ENCODE results near the gene WIPF1. TPM values are rescaled to one million over a fixed set of nuclear protein-coding genes. Genes with fewer than 3 reads are reported as not detected.

The WIPF1 gene
- polyA plus RNA-seq, 1 donor (not counting 4 experiments of a cell fraction or from before 2014, with no cell fraction given) = 0.16 TPM

DNA sequence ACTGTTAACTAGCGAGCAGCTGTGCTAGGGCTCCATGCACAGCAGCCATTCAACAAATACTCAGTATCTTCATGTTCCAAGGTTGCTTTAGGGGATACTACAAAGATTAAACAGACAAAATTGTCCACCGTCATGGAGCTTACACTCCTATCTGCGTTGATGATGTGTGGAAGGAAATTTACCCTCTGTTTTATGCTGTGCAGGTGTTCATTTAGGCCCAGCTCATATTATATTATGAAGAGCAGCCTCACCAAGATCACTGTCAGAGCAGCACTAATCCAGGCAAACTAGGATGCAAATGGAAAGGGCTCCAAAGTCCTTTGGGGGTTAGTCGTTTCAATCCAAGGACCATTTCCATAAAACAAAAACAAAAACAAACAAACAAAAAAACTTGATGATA lies 13.4 kb upstream of the WIPF1 start:
- dilution Hi-C loops (cut with MboI; ENCODE audit: extremely low pct_ligation_motif_present, low sequenced_read_pairs) = no loop called here
- H3K9me3 ChIP-seq (ENCODE audit: control insufficient read depth, low read depth, low read length) = no peaks in the 10 kb centered on the region
- H3K4me1 ChIP-seq (ENCODE audit: control insufficient read depth, extremely low read depth, insufficient read depth, low read length) = peaks cover 8% of the 10 kb centered on the region
- TF ChIP-seq EZH2 (IDR thresholded peaks at IDR 0.05; ENCODE audit: low read length) = no peak
- no peak overlapping the region for H3K4me3 ChIP-seq (ENCODE audit: control insufficient read depth in 2 of 3, extremely low read depth in 1 of 3, insufficient read depth in 2 of 3, low read depth in 1 of 3, low read length in 3 of 3)
- FAIRE-seq = no peak
- H3K79me2 ChIP-seq (ENCODE audit: control insufficient read depth, insufficient read depth, low read length) = no peaks in the 10 kb centered on the region
- no peak overlapping the region for H3K9ac ChIP-seq (ENCODE audit: control insufficient read depth, extremely low read depth, insufficient read depth, low read length)
- H3K36me3 ChIP-seq (ENCODE audit: control insufficient read depth in 2 of 2, extremely low read depth in 1 of 2, insufficient read depth in 2 of 2, low read length in 2 of 2) = no peaks in the 10 kb centered on the region
- no peaks in the 10 kb centered on the region for H3K27me3 ChIP-seq (ENCODE audit: control insufficient read depth, extremely low read depth, insufficient read depth, low read length)
- no peak for DNase-seq (ENCODE audit: low read depth, low spot score)
- H3K27ac ChIP-seq (ENCODE audit: control insufficient read depth, insufficient read depth, low read length) = no peak overlapping the region
- no peak overlapping the region for H3K4me2 ChIP-seq (ENCODE audit: control insufficient read depth, extremely low read depth, insufficient read depth, low read depth, low read length)
- H2AFZ ChIP-seq (ENCODE audit: control insufficient read depth, low read length) = no peak overlapping the region
- H4K20me1 ChIP-seq (ENCODE audit: control insufficient read depth, extremely low read depth, insufficient read depth, low read length) = no peaks in the 10 kb centered on the region
- H3K9me1 ChIP-seq (ENCODE audit: control insufficient read depth, extremely low read depth, insufficient read depth, low read length) = no peaks in the 10 kb centered on the region

DNA sequence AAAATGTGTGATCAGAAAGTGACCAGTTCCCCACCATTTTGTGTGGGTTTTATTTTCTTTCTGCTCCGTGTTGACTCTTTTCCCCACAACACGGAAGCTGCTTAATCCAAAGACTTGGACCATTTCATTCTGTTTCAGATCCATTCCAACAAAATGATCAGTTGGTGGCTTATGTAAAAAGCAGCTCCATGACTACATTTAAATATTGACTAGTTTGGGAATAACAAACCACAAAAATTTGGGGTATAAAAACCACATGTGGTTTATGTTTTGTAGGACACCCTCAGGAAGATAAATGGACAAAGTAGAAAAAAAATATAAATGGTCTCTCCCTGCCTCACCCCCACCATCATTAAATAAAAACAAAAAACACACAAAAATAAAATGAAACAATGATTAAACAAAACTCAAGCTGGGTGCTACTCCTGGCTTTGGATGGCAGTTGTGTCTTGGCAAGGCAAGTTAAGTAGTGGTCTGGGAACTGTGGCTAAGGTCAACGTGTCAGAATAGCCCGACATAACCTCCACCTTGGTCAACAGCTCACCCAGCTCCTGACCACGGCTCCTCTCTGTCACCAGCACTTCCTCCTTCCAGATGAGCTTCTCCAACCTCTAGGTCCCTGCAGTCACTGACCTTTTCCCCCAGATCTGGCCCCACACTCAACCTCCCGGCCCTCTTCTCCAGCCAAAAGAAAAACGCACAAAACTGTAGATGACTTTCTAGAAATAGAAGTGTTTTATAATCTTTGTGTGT lies 12.8 kb upstream of the WIPF1 start:
- dilution Hi-C loops (cut with MboI; ENCODE audit: extremely low pct_ligation_motif_present, low sequenced_read_pairs) = no loop called here
- Histone ChIP-seq H3K27ac (ENCODE audit: control insufficient read depth, insufficient read depth, low read length) (no peak overlapping the region), H3K4me2 (ENCODE audit: control insufficient read depth, extremely low read depth, insufficient read depth, low read depth, low read length) (no peak overlapping the region), H3K27me3 (ENCODE audit: control insufficient read depth, extremely low read depth, insufficient read depth, low read length) (no peaks in the 10 kb centered on the region), H3K9me3 (ENCODE audit: control insufficient read depth, low read depth, low read length) (no peaks in the 10 kb centered on the region), H3K4me1 (ENCODE audit: control insufficient read depth, extremely low read depth, insufficient read depth, low read length) (peaks cover 8% of the 10 kb centered on the region), H3K9ac (ENCODE audit: control insufficient read depth, extremely low read depth, insufficient read depth, low read length) (no peak overlapping the region), H3K36me3 (ENCODE audit: control insufficient read depth in 2 of 2, extremely low read depth in 1 of 2, insufficient read depth in 2 of 2, low read length in 2 of 2) (no peaks in the 10 kb centered on the region), H3K79me2 (ENCODE audit: control insufficient read depth, insufficient read depth, low read length) (no peaks in the 10 kb centered on the region), H2AFZ (ENCODE audit: control insufficient read depth, low read length) (no peak overlapping the region), H4K20me1 (ENCODE audit: control insufficient read depth, extremely low read depth, insufficient read depth, low read length) (no peaks in the 10 kb centered on the region), H3K4me3 (ENCODE audit: control insufficient read depth in 2 of 3, extremely low read depth in 1 of 3, insufficient read depth in 2 of 3, low read depth in 1 of 3, low read length in 3 of 3) (no peak overlapping the region), H3K9me1 (ENCODE audit: control insufficient read depth, extremely low read depth, insufficient read depth, low read length) (no peaks in the 10 kb centered on the region)
- no peak for DNase-seq (ENCODE audit: low read depth, low spot score)
- no peak for TF ChIP-seq EZH2 (IDR thresholded peaks at IDR 0.05; ENCODE audit: low read length)
- TF ChIP-seq, protein P1, sequence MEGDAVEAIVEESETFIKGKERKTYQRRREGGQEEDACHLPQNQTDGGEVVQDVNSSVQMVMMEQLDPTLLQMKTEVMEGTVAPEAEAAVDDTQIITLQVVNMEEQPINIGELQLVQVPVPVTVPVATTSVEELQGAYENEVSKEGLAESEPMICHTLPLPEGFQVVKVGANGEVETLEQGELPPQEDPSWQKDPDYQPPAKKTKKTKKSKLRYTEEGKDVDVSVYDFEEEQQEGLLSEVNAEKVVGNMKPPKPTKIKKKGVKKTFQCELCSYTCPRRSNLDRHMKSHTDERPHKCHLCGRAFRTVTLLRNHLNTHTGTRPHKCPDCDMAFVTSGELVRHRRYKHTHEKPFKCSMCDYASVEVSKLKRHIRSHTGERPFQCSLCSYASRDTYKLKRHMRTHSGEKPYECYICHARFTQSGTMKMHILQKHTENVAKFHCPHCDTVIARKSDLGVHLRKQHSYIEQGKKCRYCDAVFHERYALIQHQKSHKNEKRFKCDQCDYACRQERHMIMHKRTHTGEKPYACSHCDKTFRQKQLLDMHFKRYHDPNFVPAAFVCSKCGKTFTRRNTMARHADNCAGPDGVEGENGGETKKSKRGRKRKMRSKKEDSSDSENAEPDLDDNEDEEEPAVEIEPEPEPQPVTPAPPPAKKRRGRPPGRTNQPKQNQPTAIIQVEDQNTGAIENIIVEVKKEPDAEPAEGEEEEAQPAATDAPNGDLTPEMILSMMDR (optimal IDR thresholded peaks at IDR 0.05 in 1 of 3, IDR thresholded peaks at IDR 0.05 in 1 of 3, conservative IDR thresholded peaks at IDR 0.05 in 1 of 3; ENCODE audit: extremely low read depth in 1 of 3, insufficient read depth in 2 of 3, low read length in 3 of 3) = no peak
- no peak for FAIRE-seq

DNA sequence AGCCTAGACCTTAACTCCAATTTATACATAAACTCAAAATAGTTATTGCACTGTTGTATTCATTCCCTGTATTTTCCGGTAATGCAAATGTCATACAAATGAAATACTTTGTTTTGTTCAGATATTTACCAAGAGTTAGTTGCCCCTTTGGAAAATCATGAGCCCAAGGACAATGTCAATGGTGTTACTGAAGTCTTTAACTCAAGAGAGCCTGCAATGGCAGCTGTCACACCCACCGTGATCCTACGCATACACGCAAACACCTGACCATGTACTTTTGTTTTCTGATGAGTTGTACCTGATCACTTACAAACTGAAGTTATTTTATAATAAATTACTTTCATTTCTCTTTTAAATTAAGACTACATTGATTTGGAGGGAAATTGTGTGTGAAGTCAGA lies 11.7 kb upstream of the WIPF1 start:
- H3K9ac ChIP-seq (ENCODE audit: control insufficient read depth, extremely low read depth, insufficient read depth, low read length) = no peak overlapping the region
- no peak overlapping the region for H3K27ac ChIP-seq (ENCODE audit: control insufficient read depth, insufficient read depth, low read length)
- H3K36me3 ChIP-seq (ENCODE audit: control insufficient read depth in 2 of 2, extremely low read depth in 1 of 2, insufficient read depth in 2 of 2, low read length in 2 of 2) = no peaks in the 10 kb centered on the region

More for the DNA sequence above, 11.7 kb upstream of the WIPF1 start:
- no peaks in the 10 kb centered on the region for H3K9me1 ChIP-seq (ENCODE audit: control insufficient read depth, extremely low read depth, insufficient read depth, low read length)
- no peak overlapping the region for H3K4me2 ChIP-seq (ENCODE audit: control insufficient read depth, extremely low read depth, insufficient read depth, low read depth, low read length)
- dilution Hi-C loops (cut with MboI; ENCODE audit: extremely low pct_ligation_motif_present, low sequenced_read_pairs) = no loop called here
- no peaks in the 10 kb centered on the region for H3K27me3 ChIP-seq (ENCODE audit: control insufficient read depth, extremely low read depth, insufficient read depth, low read length)
- no peak for DNase-seq (ENCODE audit: low read depth, low spot score)
- no peak overlapping the region for H3K4me3 ChIP-seq (ENCODE audit: control insufficient read depth in 2 of 3, extremely low read depth in 1 of 3, insufficient read depth in 2 of 3, low read depth in 1 of 3, low read length in 3 of 3)
- H4K20me1 ChIP-seq (ENCODE audit: control insufficient read depth, extremely low read depth, insufficient read depth, low read length) = no peaks in the 10 kb centered on the region
- no peaks in the 10 kb centered on the region for H3K79me2 ChIP-seq (ENCODE audit: control insufficient read depth, insufficient read depth, low read length)
- TF ChIP-seq, protein P1 (optimal IDR thresholded peaks at IDR 0.05 in 1 of 3, IDR thresholded peaks at IDR 0.05 in 1 of 3, conservative IDR thresholded peaks at IDR 0.05 in 1 of 3; ENCODE audit: extremely low read depth in 1 of 3, insufficient read depth in 2 of 3, low read length in 3 of 3) = no peak
- no peak for TF ChIP-seq EZH2 (IDR thresholded peaks at IDR 0.05; ENCODE audit: low read length)
- H3K9me3 ChIP-seq (ENCODE audit: control insufficient read depth, low read depth, low read length) = no peaks in the 10 kb centered on the region
- H2AFZ ChIP-seq (ENCODE audit: control insufficient read depth, low read length) = no peak overlapping the region
- FAIRE-seq = no peak
- peaks cover 3% of the 10 kb centered on the region for H3K4me1 ChIP-seq (ENCODE audit: control insufficient read depth, extremely low read depth, insufficient read depth, low read length)

Data from keratinocyte (primary cell).